DOHH2 (cell line): Measurements from ENCODE around the gene TOMT.

Source experiments
- H3F3A ChIP-seq: fragments of 200-600 bp; sonication (generic), shearing (Covaris generic); 2 replicates; pipeline ENCODE4 v1.6.0; 2016; ENCODE audit warnings: antibody characterized with exemption, mild to moderate bottlenecking; ENCODE audit not compliant: control insufficient read depth, insufficient read depth
- H3K27ac ChIP-seq: fragments of 200-600 bp; sonication (generic); 2 replicates; pipeline ENCODE4 v1.5.1; 2014; ENCODE audit warnings: low read depth, mild to moderate bottlenecking, low read length, moderate library complexity
- H3K27me3 ChIP-seq: fragments of 200-600 bp; sonication (generic); 2 replicates; pipeline ENCODE4 v1.6.1; 2014; ENCODE audit warnings: mild to moderate bottlenecking, low read length, mixed read lengths; ENCODE audit not compliant: control insufficient read depth
- H3K36me3 ChIP-seq: fragments of 200-600 bp; sonication (generic); 2 replicates; pipeline ENCODE4 v1.6.1; 2014; ENCODE audit warnings: mild to moderate bottlenecking, low read length, moderate library complexity, mixed read lengths; ENCODE audit not compliant: control insufficient read depth
- H3K4me1 ChIP-seq: fragments of 200-600 bp; sonication (generic); 2 replicates; pipeline ENCODE4 v1.6.1; 2014; ENCODE audit warnings: mild to moderate bottlenecking, low read length, mixed read lengths; ENCODE audit not compliant: control insufficient read depth
- H3K4me2 ChIP-seq: fragments of 200-600 bp; sonication (generic); 2 replicates; pipeline ENCODE4 v1.6.0; 2014; ENCODE audit warnings: mild to moderate bottlenecking, low read length, moderate library complexity
- H3K4me3 ChIP-seq: fragments of 200-600 bp; sonication (generic); 2 replicates; pipeline ENCODE4 v1.5.1; 2014; ENCODE audit warnings: mild to moderate bottlenecking, low read length, mixed read lengths
- H3K79me2 ChIP-seq: fragments of 200-600 bp; sonication (generic); 2 replicates; pipeline ENCODE4 v1.6.1; 2014; ENCODE audit warnings: mild to moderate bottlenecking, low read length, mixed read lengths; ENCODE audit not compliant: control insufficient read depth
- H3K9me2 ChIP-seq: fragments of 200-600 bp; sonication (generic); replicated peaks from 2 replicates; pipeline ENCODE4 v1.6.1; 2014; ENCODE audit warnings: mild to moderate bottlenecking, low read length, mixed read lengths; ENCODE audit not compliant: control insufficient read depth
- H3K9me3 ChIP-seq: fragments of 200-600 bp; sonication (generic); 2 replicates; pipeline ENCODE4 v1.6.1; 2014; ENCODE audit warnings: antibody characterized with exemption, low read length, mixed read lengths; ENCODE audit not compliant: control insufficient read depth, insufficient read depth
- H4K20me1 ChIP-seq: fragments of 200-600 bp; sonication (generic); 2 replicates; pipeline ENCODE4 v1.6.0; 2014; ENCODE audit warnings: low read depth, mild to moderate bottlenecking, antibody characterized with exemption, low read length, moderate library complexity; ENCODE audit not compliant: control insufficient read depth, insufficient read depth
- EZH2phosphoT487 ChIP-seq: fragments of 200-600 bp; sonication (generic); IDR thresholded peaks from 2 replicates; pipeline ENCODE4 v1.6.1; 2017; ENCODE audit warnings: borderline replicate concordance, mild to moderate bottlenecking, antibody characterized with exemption, low read length, moderate library complexity, mixed read lengths
- TF ChIP-seq, protein P1 (sequence below): fragments of 200-600 bp; sonication (generic); IDR thresholded peaks from one replicate; pipeline ENCODE4 v1.5.1; 2014; ENCODE audit warnings: antibody characterized with exemption, mild to moderate bottlenecking, low read depth, low read length; ENCODE audit not compliant: poor library complexity, severe bottlenecking

TOMT gene

DNA sequence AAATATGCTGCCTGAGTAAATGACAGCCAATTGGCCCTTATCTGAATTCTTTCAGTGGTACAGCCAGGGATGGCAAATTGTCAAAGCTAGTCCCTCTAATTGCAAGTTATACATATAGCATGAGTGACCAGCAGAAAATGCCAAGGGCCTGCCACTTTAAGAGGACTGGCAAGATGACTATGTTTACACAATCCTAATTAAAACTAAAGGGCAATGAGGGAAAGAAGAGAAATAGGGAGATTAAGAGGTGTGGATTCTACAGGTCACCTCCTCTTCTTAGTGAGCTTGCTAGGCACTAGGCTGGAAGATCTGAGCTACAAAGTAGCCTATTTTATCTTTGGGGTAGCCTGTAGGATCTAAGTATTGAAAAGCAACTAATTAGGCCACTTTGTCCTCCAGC is 38.9 kb upstream of the TOMT start:
- Histone ChIP-seq H3K4me2 (no peak overlapping the region), H3F3A (peaks cover 3% of the 10 kb centered on the region; the same call in 1 of the 2 replicates), H3K27ac (no peak overlapping the region), H3K4me1 (peaks cover 38% of the 10 kb centered on the region), H4K20me1 (peaks cover 5% of the 10 kb centered on the region; the same call in 1 of the 2 replicates), H3K79me2 (peaks cover 65% of the 10 kb centered on the region), H3K36me3 (peaks cover 50% of the 10 kb centered on the region), H3K27me3 (no peaks in the 10 kb centered on the region), H3K9me2 (no peaks in the 10 kb centered on the region), H3K9me3 (no peaks in the 10 kb centered on the region), H3K4me3 (no peak overlapping the region)
- no peak for TF ChIP-seq EZH2phosphoT487
- TF ChIP-seq, protein P1, sequence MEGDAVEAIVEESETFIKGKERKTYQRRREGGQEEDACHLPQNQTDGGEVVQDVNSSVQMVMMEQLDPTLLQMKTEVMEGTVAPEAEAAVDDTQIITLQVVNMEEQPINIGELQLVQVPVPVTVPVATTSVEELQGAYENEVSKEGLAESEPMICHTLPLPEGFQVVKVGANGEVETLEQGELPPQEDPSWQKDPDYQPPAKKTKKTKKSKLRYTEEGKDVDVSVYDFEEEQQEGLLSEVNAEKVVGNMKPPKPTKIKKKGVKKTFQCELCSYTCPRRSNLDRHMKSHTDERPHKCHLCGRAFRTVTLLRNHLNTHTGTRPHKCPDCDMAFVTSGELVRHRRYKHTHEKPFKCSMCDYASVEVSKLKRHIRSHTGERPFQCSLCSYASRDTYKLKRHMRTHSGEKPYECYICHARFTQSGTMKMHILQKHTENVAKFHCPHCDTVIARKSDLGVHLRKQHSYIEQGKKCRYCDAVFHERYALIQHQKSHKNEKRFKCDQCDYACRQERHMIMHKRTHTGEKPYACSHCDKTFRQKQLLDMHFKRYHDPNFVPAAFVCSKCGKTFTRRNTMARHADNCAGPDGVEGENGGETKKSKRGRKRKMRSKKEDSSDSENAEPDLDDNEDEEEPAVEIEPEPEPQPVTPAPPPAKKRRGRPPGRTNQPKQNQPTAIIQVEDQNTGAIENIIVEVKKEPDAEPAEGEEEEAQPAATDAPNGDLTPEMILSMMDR = no peak

DNA sequence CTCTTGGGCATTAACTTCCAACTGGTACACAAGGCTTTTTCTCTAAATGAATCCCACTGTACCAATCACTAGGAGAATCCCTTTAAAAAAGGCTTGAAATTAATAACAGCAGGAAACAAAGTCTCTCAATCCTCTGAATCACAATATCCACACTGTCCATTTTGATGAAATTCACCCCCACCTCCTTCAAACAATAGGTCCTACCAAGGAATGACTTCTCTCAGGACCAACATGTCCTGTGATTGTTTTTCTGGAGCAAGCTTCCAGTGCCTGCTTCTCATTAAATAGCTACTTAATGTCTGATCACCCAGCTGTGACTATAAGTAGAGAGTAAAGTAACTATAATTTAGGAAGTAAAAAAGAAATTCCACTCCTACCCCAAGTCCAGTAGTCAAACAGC is 38.5 kb upstream of the TOMT start:
- Histone ChIP-seq H3K79me2 (peaks cover 68% of the 10 kb centered on the region), H3K4me1 (peaks cover 38% of the 10 kb centered on the region), H3K4me3 (no peak overlapping the region), H3K27ac (no peak overlapping the region), H3K27me3 (no peaks in the 10 kb centered on the region), H3K9me3 (no peaks in the 10 kb centered on the region), H3K9me2 (no peaks in the 10 kb centered on the region), H3F3A (peaks cover 3% of the 10 kb centered on the region; the same call in 1 of the 2 replicates), H3K4me2 (no peak overlapping the region), H3K36me3 (peaks cover 52% of the 10 kb centered on the region), H4K20me1 (peaks cover 9% of the 10 kb centered on the region; the same call in 1 of the 2 replicates)
- TF ChIP-seq, protein P1 = no peak
- no peak for TF ChIP-seq EZH2phosphoT487

DNA sequence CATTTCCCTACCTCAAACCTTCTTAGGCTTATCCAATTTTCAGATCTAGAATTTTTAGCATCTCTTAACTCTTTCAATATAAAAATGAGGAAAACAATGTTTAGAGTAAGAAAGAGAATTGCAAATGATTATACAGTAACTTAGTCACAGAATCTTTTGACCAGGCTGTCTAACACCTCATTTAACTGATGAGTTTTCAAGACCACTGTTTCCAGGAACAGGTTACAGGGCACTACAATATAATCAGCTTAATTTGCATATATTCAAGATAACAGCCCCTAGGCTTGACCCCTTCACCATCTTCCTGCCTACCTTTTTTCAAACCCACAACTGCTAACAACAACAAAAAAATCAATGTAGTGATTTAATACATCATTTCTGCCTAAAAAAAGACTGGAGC is 38.0 kb upstream of the TOMT start:
- Histone ChIP-seq H3K4me3 (no peak overlapping the region), H3F3A (peaks cover 3% of the 10 kb centered on the region; the same call in 1 of the 2 replicates), H4K20me1 (peaks cover 13% of the 10 kb centered on the region; the same call in 1 of the 2 replicates), H3K4me1 (peaks cover 36% of the 10 kb centered on the region), H3K9me2 (no peaks in the 10 kb centered on the region), H3K9me3 (no peaks in the 10 kb centered on the region), H3K4me2 (no peak overlapping the region), H3K79me2 (peaks cover 72% of the 10 kb centered on the region), H3K27ac (no peak overlapping the region), H3K36me3 (peaks cover 51% of the 10 kb centered on the region), H3K27me3 (no peaks in the 10 kb centered on the region)
- no peak for TF ChIP-seq EZH2phosphoT487
- TF ChIP-seq, protein P1 = no peak
